ENCODE measurements around the gene CSRNP2.

The CSRNP2 gene

DNA sequence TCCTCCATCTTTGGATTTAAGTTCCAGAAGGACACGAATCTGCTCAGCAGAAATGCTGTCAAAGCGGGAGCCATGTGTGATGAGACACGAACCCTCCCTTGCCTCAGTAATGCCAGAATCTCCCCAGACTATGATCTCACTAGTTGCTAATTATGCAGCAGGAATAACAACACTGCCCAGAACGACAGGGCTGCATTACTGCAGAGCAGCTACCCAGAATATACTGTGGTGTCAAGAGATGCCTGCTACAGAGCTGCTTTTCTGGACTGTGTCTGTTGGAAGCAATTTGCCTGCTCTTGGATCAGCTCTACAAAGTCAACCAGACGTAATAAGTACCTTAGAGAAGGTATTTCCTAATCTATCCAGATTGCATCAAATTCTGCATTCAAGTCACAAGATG lies 5.5 kb downstream of the CSRNP2 start:
- no peak for DNase-seq

- no peak for DNase-seq
Observed at GRCh38 chr12:51076236-51076930, 7.0 kb downstream of the CSRNP2 start.

GRCh38 chr12:51075390-51075789 lies 8.0 kb downstream of the CSRNP2 start:
- no peak for DNase-seq

- no peak for DNase-seq
Observed at GRCh38 chr12:51071663-51072062, 11.7 kb downstream of the CSRNP2 start.

DNA sequence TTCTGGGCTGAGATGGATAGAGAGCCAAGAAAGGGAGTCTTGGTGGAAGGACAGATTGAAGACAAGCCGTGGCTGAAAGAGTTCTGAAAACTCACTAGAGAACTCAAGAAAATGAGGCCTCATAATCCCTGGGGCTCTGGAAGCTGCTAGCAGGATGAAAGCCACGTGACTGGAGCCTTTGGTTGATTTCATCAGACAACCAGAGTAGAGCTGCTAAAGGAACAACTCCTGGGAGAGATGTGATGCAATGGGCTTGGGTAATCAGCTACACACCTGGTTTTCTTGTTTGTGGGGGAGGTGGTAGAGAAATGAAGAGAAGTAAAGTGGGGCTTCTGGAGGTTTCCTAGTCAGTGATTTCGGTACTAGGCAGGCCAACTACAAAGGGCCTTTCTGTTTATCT lies 13.4 kb downstream of the CSRNP2 start:
- DNase-seq = no peak

GRCh38 chr12:51067771-51068170 lies 15.6 kb downstream of the CSRNP2 start:
- no peak for DNase-seq

GRCh38 chr12:51067229-51067628 lies 16.2 kb downstream of the CSRNP2 start:
- DNase-seq = no peak

DNA sequence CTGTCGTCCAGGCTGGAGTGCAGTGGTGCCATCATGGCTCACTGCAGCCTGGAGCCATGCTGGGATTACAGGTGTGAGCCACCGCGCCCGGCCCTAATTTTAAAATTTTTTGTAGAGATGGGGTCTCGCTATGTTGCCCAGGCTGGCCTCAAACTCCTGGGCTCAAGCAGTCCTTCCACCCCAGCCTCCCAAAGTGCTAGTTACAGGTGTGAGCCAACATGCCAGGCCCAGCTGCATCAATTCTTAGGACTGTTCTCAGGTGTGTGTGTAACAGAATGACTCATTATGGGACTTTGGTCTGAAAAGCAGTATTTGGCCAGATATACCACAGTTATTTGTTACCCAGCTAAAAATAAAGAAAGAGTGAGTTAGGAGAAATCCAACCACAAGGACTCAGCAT lies 17.9 kb downstream of the CSRNP2 start:
- DNase-seq = no peak

DNA sequence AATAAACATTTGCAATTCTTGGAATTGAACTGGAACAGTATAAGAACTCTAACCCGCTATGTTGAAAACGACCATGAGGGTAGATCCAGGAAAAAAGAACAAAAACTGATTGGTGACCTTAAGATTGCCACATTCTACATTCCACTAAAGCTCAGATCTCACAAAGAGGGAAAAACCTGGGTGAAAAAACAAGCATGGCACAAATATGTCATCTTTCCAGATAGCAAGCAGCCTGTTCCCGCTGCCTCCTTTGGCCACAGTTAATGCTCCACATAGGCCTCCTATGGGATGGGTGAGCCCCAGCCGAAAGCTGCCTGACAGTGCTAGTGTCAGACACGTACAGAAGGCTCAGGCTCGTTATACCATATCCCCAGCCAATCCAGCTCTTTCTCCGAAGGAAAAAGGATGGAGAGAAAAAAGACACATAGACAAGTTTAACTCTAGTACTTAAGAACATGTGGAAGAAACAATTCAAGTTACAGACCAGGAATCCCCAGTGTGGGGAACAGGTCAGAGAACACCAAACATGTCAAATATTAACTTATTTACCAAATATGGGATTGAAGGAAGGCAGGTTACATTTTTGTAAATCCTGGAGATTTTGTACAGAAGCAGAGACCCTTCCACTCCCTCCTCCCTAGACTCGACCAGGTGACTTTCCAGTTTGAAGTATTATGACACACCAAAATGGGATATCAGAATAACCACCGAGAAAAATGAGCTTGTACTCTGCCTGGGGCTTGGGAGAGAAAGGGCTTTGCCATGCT lies 20.6 kb downstream of the CSRNP2 start:
- DNase-seq = no peak

- DNase-seq = no peak
Observed at GRCh38 chr12:51059086-51059485, 24.3 kb downstream of the CSRNP2 start.

GRCh38 chr12:51056242-51056641 lies 27.2 kb downstream of the CSRNP2 start:
- DNase-seq = no peak

GRCh38 chr12:51055060-51055459 lies 28.3 kb downstream of the CSRNP2 start:
- no peak for DNase-seq

DNA sequence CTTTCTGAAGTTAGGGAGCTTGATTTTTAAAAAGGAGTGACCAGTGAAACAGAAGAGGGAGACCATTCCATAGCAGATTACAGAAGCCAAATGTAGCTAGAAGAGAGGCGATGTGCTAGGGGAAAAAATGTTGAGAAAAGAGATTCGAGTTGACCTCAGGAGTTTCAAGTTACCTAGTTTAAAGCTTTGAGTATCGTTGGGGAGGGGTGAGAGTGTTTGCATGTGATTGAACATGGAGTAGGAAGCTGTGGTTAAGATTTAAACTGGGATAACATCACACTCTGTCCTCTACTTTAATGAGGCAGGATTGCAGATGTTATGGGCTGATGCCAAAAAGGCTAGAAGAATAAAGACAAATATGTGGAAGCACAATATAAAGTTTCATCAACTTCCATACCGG lies 31.6 kb downstream of the CSRNP2 start:
- DNase-seq = no peak

DNA sequence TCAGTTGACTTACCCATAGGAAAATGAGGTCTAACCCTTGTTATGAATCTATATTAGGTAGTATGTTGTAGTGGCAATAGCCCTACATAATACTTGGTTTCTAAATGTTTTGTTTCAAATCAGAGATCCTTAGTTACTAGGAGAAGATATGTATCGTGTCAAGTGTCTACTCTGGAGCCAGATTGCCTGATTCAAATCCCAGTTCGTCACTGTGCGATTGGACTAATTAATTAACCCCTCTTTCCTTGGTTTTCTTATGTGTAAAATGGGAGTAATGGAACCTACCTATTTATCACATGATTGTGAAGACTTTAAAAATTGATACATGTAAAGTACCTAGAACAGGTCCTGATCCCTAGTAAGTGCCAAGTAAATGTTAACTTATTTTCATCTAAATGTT lies 33.9 kb downstream of the CSRNP2 start:
- DNase-seq = no peak

DNA sequence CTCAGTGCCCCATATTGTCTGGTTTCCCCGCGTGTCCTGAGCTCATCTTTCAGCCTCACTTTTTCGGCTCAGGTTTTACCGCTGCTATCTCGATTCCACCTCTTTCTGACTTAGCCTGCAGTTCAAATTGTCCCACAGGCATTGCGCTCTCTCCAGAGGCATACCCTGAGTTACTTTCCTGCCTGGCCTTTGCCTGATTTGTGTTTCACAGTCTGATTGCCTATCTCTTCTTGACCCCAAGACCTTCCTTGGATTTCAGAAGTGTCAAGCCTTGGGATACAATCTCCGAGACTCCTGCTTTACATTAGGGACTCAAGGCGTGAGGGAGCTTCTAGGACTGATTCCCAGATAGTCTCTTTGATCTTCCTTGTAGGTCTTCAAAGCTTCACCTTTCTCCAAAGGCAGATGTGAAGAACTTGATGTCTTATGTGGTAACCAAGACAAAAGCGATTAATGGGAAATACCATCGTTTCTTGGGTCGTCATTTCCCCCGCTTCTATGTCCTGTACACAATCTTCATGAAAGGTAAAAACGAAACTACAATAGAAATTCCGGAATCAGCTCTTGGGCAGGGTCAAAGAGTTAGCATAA lies 34.6 kb downstream of the CSRNP2 start:
- no peak for DNase-seq

- DNase-seq = peak; percentile 92
Observed at GRCh38 chr12:51047655-51048540, 35.5 kb downstream of the CSRNP2 start, which contains the start of gene LETMD1. TSS of gene LETMD1 (plus strand) at chr12:51048327. CDS start at chr12:51048357, 30 bp downstream.

- DNase-seq = no peak
Observed at GRCh38 chr12:51036279-51036678, 47.1 kb downstream of the CSRNP2 start.

GRCh38 chr12:51033457-51034089 lies 49.8 kb downstream of the CSRNP2 start:
- DNase-seq = no peak

- DNase-seq = no peak
Observed at GRCh38 chr12:51033048-51033447, 50.3 kb downstream of the CSRNP2 start.

- DNase-seq = no peak
Observed at GRCh38 chr12:51028813-51029150, 54.6 kb downstream of the CSRNP2 start.

DNA sequence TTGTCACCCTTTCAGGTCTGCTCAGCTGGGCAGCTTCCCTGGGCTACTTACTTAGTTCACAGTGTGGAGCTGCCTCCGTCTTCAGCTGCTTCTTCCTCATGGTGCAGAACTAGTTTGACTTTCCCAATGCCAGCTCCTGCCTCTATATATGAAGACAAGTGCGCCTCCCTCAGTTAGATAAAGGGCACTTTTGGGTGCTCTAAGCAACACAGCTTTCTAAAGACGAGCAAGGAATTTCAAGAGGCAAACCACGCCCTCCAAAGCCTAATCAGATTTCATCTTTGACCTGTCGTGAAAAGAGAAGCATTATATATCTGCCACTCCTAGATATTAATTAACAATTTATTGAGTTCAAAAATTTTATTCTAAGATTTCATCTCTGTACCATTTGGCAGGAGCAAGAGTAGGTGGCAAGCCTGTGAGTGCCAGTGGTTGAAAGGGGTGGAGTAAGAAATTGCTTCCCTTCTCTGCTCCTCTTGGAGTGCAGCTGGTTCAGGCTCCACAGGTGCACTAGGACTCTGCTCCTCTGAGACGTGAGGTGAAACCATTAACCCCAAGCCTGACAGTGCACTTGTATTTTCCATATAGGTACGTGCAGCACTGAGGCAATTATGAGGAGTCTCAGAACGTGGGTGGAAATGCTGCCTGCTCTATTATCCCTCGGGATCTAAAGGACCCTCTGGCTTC lies 55.1 kb downstream of the CSRNP2 start:
- DNase-seq = peak; percentile 43

GRCh38 chr12:51027342-51027835 lies 56.0 kb downstream of the CSRNP2 start:
- DNase-seq = no peak

Data from NCI-H187 treated with DMSO at 0.1 percent for 48 hours (cell line).